H9 (cell line): ENCODE measurements around the gene MCHR1. TPM values are rescaled to one million over a fixed set of nuclear protein-coding genes. Genes with fewer than 3 reads are reported as not detected.

ENCODE experiments used
- DNase-seq: peaks from one replicate; pipeline ENCODE4 v3.0.0-alpha.2; 2017
- H2AFZ ChIP-seq: one replicate; pipeline ENCODE4 v1.6.1; 2013; ENCODE audit warnings: mild to moderate bottlenecking, low read length, control low read depth, moderate library complexity
- H2AK5ac ChIP-seq: 2 replicates; pipeline ENCODE4 v1.6.1; 2013; ENCODE audit warnings: low read length, control low read depth, mixed read lengths; ENCODE audit not compliant: insufficient read length
- H2BK120ac ChIP-seq: one replicate; pipeline ENCODE4 v1.6.1; 2013; ENCODE audit warnings: low read depth, mild to moderate bottlenecking, low read length, control low read depth, inconsistent platforms; ENCODE audit not compliant: poor library complexity, severe bottlenecking
- H2BK12ac ChIP-seq: 2 replicates; pipeline ENCODE4 v1.6.1; 2013; ENCODE audit warnings: low read length, control low read depth, mixed read lengths, low read depth; ENCODE audit not compliant: insufficient read length
- H2BK15ac ChIP-seq: 2 replicates; pipeline ENCODE4 v1.6.1; 2013; ENCODE audit warnings: low read depth, low read length, control low read depth
- H2BK20ac ChIP-seq: one replicate; pipeline ENCODE4 v1.6.1; 2013; ENCODE audit warnings: low read depth, mild to moderate bottlenecking, low read length, control low read depth, inconsistent platforms; ENCODE audit not compliant: poor library complexity, severe bottlenecking
- H2BK5ac ChIP-seq: 2 replicates; pipeline ENCODE4 v1.6.1; 2013; ENCODE audit warnings: low read length, control low read depth, mixed read lengths; ENCODE audit not compliant: insufficient read length
- H3K14ac ChIP-seq: 2 replicates; pipeline ENCODE4 v1.6.1; 2013; ENCODE audit warnings: low read length, control low read depth; ENCODE audit not compliant: insufficient read depth
- H3K18ac ChIP-seq: 2 replicates; pipeline ENCODE4 v1.6.1; 2013; ENCODE audit warnings: low read depth, mild to moderate bottlenecking, mixed read lengths, low read length, control low read depth; ENCODE audit not compliant: insufficient read length
- H3K23ac ChIP-seq: 2 replicates; pipeline ENCODE4 v1.6.1; 2013; ENCODE audit warnings: low read length, control low read depth, mixed read lengths, low read depth; ENCODE audit not compliant: insufficient read length
- H3K23me2 ChIP-seq: 2 replicates; pipeline ENCODE4 v1.6.1; 2013; ENCODE audit warnings: low read depth, mild to moderate bottlenecking, mixed read lengths, low read length, control low read depth; ENCODE audit not compliant: insufficient read length, poor library complexity, severe bottlenecking
- H3K27ac ChIP-seq: 2 replicates; pipeline ENCODE4 v1.5.1; 2013; ENCODE audit warnings: low read length, control low read depth, mixed read lengths, low read depth; ENCODE audit not compliant: insufficient read length
- H3K27me3 ChIP-seq: 2 replicates; pipeline ENCODE4 v1.6.1; 2013; ENCODE audit warnings: low read length, control low read depth, inconsistent platforms; ENCODE audit not compliant: insufficient read depth
- H3K4ac ChIP-seq: 2 replicates; pipeline ENCODE4 v1.6.1; 2013; ENCODE audit warnings: low read depth, mild to moderate bottlenecking, control low read depth, inconsistent platforms, low read length, moderate library complexity
- H3K4me1 ChIP-seq: 2 replicates; pipeline ENCODE4 v1.6.1; 2013; ENCODE audit warnings: low read length, control low read depth, inconsistent platforms; ENCODE audit not compliant: insufficient read depth
- H3K4me2 ChIP-seq: 2 replicates; pipeline ENCODE4 v1.6.1; 2013; ENCODE audit warnings: low read length, control low read depth, mixed read lengths; ENCODE audit not compliant: insufficient read length, insufficient read depth
- H3K56ac ChIP-seq: 2 replicates; pipeline ENCODE4 v1.6.1; 2013; ENCODE audit warnings: low read depth, mild to moderate bottlenecking, mixed read lengths, low read length, control low read depth; ENCODE audit not compliant: insufficient read length
- H3K79me1 ChIP-seq: 2 replicates; pipeline ENCODE4 v1.6.1; 2013; ENCODE audit warnings: low read depth, mild to moderate bottlenecking, moderate library complexity, low read length, control low read depth, inconsistent platforms; ENCODE audit not compliant: insufficient read depth, poor library complexity, severe bottlenecking
- H3K79me2 ChIP-seq: 2 replicates; pipeline ENCODE4 v1.6.1; 2013; ENCODE audit warnings: low read length, control low read depth, inconsistent platforms; ENCODE audit not compliant: insufficient read depth
- H3K9ac ChIP-seq: 2 replicates; pipeline ENCODE4 v1.6.1; 2013; ENCODE audit warnings: low read length, control low read depth, mixed read lengths; ENCODE audit not compliant: insufficient read length; ENCODE audit errors: extremely low read depth
- H3K9me3 ChIP-seq: one replicate; pipeline ENCODE4 v1.6.1; 2013; ENCODE audit warnings: low read depth, low read length, inconsistent platforms; ENCODE audit not compliant: control insufficient read depth
- H3T11ph ChIP-seq: one replicate; pipeline ENCODE4 v1.6.1; 2013; ENCODE audit warnings: mild to moderate bottlenecking, low read length, control low read depth, inconsistent platforms
- H4K20me1 ChIP-seq: one replicate; pipeline ENCODE4 v1.6.1; 2013; ENCODE audit not compliant: control insufficient read depth, insufficient read length, insufficient read depth
- H4K5ac ChIP-seq: 2 replicates; pipeline ENCODE4 v1.6.1; 2013; ENCODE audit warnings: low read depth, mild to moderate bottlenecking, mixed read lengths, low read length, control low read depth; ENCODE audit not compliant: insufficient read length
- H4K8ac ChIP-seq: replicated peaks from 2 replicates; pipeline ENCODE4 v1.6.1; 2013; ENCODE audit warnings: low read length, control low read depth, mixed read lengths, low read depth; ENCODE audit not compliant: insufficient read length
- H4K91ac ChIP-seq: 2 replicates; pipeline ENCODE4 v1.6.1; 2013; ENCODE audit warnings: low read depth, mild to moderate bottlenecking, moderate library complexity, mixed read lengths, low read length, control low read depth; ENCODE audit not compliant: insufficient read length
- H3K27ac Mint-ChIP-seq, 3 experiments: 2 replicates in 2 of 3; 3 replicates in 1 of 3; pipeline ENCODE4 v1.8.0; 2020 to 2021; ENCODE audit warnings: mixed read lengths in 3 of 3, mild to moderate bottlenecking in 1 of 3, moderate library complexity in 1 of 3
- H3K27me3 Mint-ChIP-seq: 2 replicates; pipeline ENCODE4 v1.8.0; 2021; ENCODE audit warnings: low read depth, mild to moderate bottlenecking, moderate library complexity, mixed read lengths
- H3K36me3 Mint-ChIP-seq, 3 experiments: 2 replicates in 2 of 3; 3 replicates in 1 of 3; pipeline ENCODE4 v1.8.0; 2020 to 2021; ENCODE audit warnings: low read depth in 3 of 3, mixed read lengths in 3 of 3; ENCODE audit not compliant: insufficient read depth in 1 of 3
- H3K4me1 Mint-ChIP-seq, 2 experiments: 2 replicates each; pipeline ENCODE4 v1.8.0; 2020; ENCODE audit warnings: mixed read lengths in 2 of 2
- H3K4me3 Mint-ChIP-seq, 2 experiments: 2 replicates in 1 of 2; 3 replicates in 1 of 2; pipeline ENCODE4 v1.8.0; 2020 to 2021; ENCODE audit warnings: mild to moderate bottlenecking in 2 of 2, mixed read lengths in 2 of 2, moderate library complexity in 1 of 2
- H3K9me3 Mint-ChIP-seq, 2 experiments: 2 replicates in 1 of 2; 3 replicates in 1 of 2; pipeline ENCODE4 v1.8.0; 2020; ENCODE audit warnings: mild to moderate bottlenecking in 2 of 2, mixed read lengths in 2 of 2, moderate library complexity in 1 of 2
- CTCF ChIP-seq: fragments of 200-600 bp; sonication (generic); conservative IDR thresholded peaks from 3 replicates; pipeline ENCODE4 v1.8.0; 2021; ENCODE audit warnings: antibody characterized with exemption, mild to moderate bottlenecking
- WGBS: extraction: QIAGEN DNeasy Blood & Tissue Kit; methylation state at CpG from one replicate; pipeline ENCODE4 v1.1.7; 2013; ENCODE audit warnings: missing lambda C conversion rate, low lambda C conversion rate, mixed read lengths; ENCODE audit not compliant: insufficient read length; ENCODE audit errors: extremely low coverage; 5-methylcytosine and 5-hydroxymethylcytosine counted together
- total RNA-seq: library from RNA; stranded (reverse); gene quantifications from 2 replicates; pipeline ENCODE4 v1.2.1, GENCODE V29; 2021

Gene MCHR1
- total RNA-seq, 1 experiment from 2014 or later, result 2.9 TPM

- Mint-ChIP-seq H3K9me3 (0 out of 5 replicates have a peak, but pooled peaks cover 0 to 2% of the 10 kb centered on the region in 2 experiments), H3K4me1 (peaks cover 21 to 22% of the 10 kb centered on the region in 2 experiments), H3K36me3 (peaks cover 0 to 4% (median 2%) of the 10 kb centered on the region in 3 experiments), H3K27me3 (no peaks in the 10 kb centered on the region), H3K4me3 (peak overlapping the region; percentile 88 to 92), H3K27ac (0 out of 7 replicates have a peak overlapping the region, but pooled peaks of 1 of the 3 experiments have one; percentile 81)
- Histone ChIP-seq H3K79me1 (peaks cover 5% of the 10 kb centered on the region), H3K23me2 (peaks cover 12% of the 10 kb centered on the region), H2BK5ac (no peak overlapping the region), H2AK5ac (no peak overlapping the region), H4K8ac (no peak overlapping the region), H4K91ac (no peak overlapping the region), H3K18ac (no peak overlapping the region), H3K9ac (peak overlapping the region; percentile 55), H3K4ac (no peak overlapping the region), H3K9me3 (no peaks in the 10 kb centered on the region), H3K23ac (no peak overlapping the region), H2BK20ac (no peak overlapping the region), H2BK15ac (no peak overlapping the region), H2BK12ac (no peak overlapping the region), H3T11ph (no peak overlapping the region), H2BK120ac (no peak overlapping the region), H3K4me2 (peak overlapping the region; percentile 98), H3K14ac (no peak overlapping the region), H3K56ac (no peak overlapping the region), H3K27ac (no peak overlapping the region), H2AFZ (no peak overlapping the region), H4K5ac (no peak overlapping the region), H3K27me3 (no peaks in the 10 kb centered on the region), H3K79me2 (peaks cover 14% of the 10 kb centered on the region; the same call in 1 of the 2 replicates), H4K20me1 (no peaks in the 10 kb centered on the region), H3K4me1 (peaks cover 4% of the 10 kb centered on the region; the same call in 1 of the 2 replicates)
- no CpG with 5 or more reads among the region's 31 CpGs for WGBS
- no peak for TF ChIP-seq CTCF
- peak; percentile 34 for DNase-seq
Measured at GRCh38 chr22:40635940-40636379, 43.3 kb upstream of the MCHR1 start.
